ENCODE results near the gene GARNL3.

The GARNL3 gene

GRCh38 chr9:127398275-127398647 lies 133.7 kb downstream of the GARNL3 start:
- Histone ChIP-seq H3K36me3 (ENCODE audit: control insufficient read depth, insufficient read depth, low read length) (no peaks in the 10 kb centered on the region), H3K4me3 (replicated peaks; ENCODE audit: low read depth, low read length) (peak overlapping the region; percentile 77), H3K27me3 (replicated peaks; ENCODE audit: control insufficient read depth, insufficient read depth, low read length) (no peaks in the 10 kb centered on the region)
- no peak for TF ChIP-seq CTCF (IDR thresholded peaks at IDR 0.05; ENCODE audit: insufficient read depth, low read length, poor library complexity, severe bottlenecking)
- DNase-seq (ENCODE audit: extremely low read depth, insufficient read length) = no peak

DNA sequence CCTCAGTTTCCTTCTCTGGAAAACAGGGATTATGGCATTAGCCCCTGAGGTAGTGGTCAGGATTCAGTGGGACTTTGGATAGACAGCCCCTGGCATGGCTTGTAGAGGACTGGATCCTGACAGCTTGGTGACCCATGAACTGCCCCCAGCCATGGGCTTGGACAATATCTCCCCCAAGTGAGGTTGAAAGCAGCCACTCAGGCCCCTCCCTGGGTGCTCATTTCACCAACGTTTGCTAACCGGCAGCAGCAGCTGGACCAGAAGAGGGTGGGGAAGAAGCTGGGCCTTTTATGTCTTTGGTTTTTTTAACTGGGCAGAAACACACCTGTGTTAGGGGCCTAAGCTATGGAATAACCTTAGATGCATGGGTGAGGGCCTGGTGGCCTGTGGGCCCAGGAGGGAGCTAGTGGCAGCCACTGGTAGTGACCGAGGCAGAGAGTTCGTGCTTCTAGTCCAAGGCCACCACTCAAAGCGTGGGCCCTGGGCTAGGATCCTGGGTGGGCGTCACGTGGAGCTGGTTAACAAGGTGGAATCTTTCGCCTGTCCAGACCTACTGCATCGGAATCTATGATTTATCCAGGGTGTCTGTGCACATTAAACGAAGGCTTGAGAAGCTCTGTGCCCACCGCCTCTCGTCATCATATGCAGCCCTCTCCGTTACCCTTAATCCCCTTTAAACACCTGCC lies 134.3 kb downstream of the GARNL3 start:
- no peak for DNase-seq (ENCODE audit: extremely low read depth, insufficient read length)
- H3K27me3 ChIP-seq (replicated peaks; ENCODE audit: control insufficient read depth, insufficient read depth, low read length) = no peaks in the 10 kb centered on the region
- no peaks in the 10 kb centered on the region; the same call in 1 of the 2 replicates for H3K36me3 ChIP-seq (ENCODE audit: control insufficient read depth, insufficient read depth, low read length)
- TF ChIP-seq CTCF (IDR thresholded peaks at IDR 0.05; ENCODE audit: insufficient read depth, low read length, poor library complexity, severe bottlenecking) = no peak
- H3K4me3 ChIP-seq (replicated peaks; ENCODE audit: low read depth, low read length) = no peak overlapping the region

DNA sequence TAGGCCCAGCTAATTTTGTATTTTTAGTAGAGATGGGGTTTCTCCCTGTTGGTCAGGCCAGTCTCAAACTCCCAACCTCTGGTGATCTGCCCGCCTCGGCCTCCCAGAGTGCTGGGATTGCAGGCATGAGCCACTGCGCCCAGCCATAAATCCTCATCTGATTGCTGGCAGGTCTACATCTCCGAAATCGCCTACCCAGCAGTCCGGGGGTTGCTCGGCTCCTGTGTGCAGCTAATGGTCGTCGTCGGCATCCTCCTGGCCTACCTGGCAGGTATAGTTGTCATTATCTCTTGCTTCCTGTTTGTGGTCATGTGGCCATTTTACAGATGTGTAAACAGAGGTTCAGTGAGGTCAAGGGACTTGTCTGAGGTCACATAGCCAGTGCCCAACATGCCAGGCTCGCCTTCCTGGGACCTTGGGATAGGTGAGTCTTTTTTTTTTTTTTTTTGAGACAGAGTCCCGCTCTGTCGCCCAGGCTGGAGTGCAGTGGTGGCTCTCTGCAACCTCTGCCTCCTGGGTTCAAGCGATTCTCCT lies 135.2 kb downstream of the GARNL3 start:
- no peak for DNase-seq (ENCODE audit: extremely low read depth, insufficient read length)
- H3K36me3 ChIP-seq (ENCODE audit: control insufficient read depth, insufficient read depth, low read length) = peaks cover 1% of the 10 kb centered on the region
- H3K4me3 ChIP-seq (replicated peaks; ENCODE audit: low read depth, low read length) = no peak overlapping the region
- H3K27me3 ChIP-seq (replicated peaks; ENCODE audit: control insufficient read depth, insufficient read depth, low read length) = no peaks in the 10 kb centered on the region
- no peak for TF ChIP-seq CTCF (IDR thresholded peaks at IDR 0.05; ENCODE audit: insufficient read depth, low read length, poor library complexity, severe bottlenecking)

DNA sequence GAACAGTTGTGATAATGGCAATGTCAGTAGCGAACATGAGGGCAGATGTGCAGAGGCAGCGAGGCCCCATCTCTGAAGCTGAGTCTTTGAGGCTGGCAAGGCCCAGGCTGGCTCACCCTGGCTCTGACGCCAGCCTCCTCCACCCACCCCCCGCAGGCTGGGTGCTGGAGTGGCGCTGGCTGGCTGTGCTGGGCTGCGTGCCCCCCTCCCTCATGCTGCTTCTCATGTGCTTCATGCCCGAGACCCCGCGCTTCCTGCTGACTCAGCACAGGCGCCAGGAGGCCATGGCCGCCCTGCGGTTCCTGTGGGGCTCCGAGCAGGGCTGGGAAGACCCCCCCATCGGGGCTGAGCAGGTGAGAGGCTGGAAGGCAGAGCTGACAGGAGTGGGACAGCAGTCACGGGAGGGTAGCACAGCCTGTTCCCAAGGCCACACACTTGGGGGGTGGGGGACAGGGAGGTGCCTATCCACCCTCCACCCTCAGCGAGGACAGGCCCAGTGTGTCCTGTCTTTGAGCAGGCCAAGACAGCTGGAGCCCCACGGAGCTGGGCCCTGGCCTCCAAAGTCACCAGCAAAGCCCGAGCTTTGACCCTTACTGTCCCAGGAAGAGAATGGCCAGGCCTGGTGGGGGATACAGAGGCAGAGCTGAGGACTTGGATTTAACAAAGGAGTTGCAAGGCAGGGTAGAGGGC lies 138.0 kb downstream of the GARNL3 start:
- no peaks in the 10 kb centered on the region for H3K27me3 ChIP-seq (replicated peaks; ENCODE audit: control insufficient read depth, insufficient read depth, low read length)
- DNase-seq (ENCODE audit: extremely low read depth, insufficient read length) = no peak
- H3K36me3 ChIP-seq (ENCODE audit: control insufficient read depth, insufficient read depth, low read length) = peaks cover 1% of the 10 kb centered on the region
- no peak for TF ChIP-seq CTCF (IDR thresholded peaks at IDR 0.05; ENCODE audit: insufficient read depth, low read length, poor library complexity, severe bottlenecking)
- no peak overlapping the region for H3K4me3 ChIP-seq (replicated peaks; ENCODE audit: low read depth, low read length)

DNA sequence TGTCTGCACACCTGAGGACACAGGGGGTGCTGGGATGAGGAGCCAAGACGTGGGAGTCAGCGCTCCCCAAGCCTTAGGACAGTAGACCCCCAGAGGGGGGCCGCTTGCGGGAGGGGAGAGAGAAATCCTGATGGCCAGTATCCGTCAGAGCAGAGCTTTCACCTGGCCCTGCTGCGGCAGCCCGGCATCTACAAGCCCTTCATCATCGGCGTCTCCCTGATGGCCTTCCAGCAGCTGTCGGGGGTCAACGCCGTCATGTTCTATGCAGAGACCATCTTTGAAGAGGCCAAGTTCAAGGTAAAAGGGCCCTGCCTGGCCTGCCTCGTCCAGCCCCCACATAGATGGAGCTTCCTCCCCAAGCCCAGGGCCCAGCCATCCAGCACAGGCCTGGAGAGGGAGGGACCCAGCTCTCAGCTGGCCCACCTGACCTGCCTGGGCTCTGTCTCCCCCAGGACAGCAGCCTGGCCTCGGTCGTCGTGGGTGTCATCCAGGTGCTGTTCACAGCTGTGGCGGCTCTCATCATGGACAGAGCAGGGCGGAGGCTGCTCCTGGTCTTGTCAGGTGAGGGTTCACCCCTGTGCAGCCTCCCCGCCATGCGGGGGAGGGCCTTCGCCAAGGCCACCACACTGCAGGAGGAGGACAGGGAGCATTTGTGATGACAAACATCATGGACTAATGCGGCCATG lies 139.1 kb downstream of the GARNL3 start:
- Histone ChIP-seq H3K4me3 (replicated peaks; ENCODE audit: low read depth, low read length) (no peak overlapping the region), H3K36me3 (ENCODE audit: control insufficient read depth, insufficient read depth, low read length) (peaks cover 1% of the 10 kb centered on the region), H3K27me3 (replicated peaks; ENCODE audit: control insufficient read depth, insufficient read depth, low read length) (no peaks in the 10 kb centered on the region)
- TF ChIP-seq CTCF (IDR thresholded peaks at IDR 0.05; ENCODE audit: insufficient read depth, low read length, poor library complexity, severe bottlenecking) = no peak
- DNase-seq (ENCODE audit: extremely low read depth, insufficient read length) = no peak
